OCI-LY1 (cell line): ENCODE data around the gene EBF3.

ENCODE experiments used
- H2AFZ ChIP-seq: fragments of 200-600 bp; sonication (generic), shearing (Covaris generic); 2 replicates; pipeline ENCODE4 v1.6.0; 2014; ENCODE audit warnings: antibody characterized with exemption, mild to moderate bottlenecking, low read length
- H3F3A ChIP-seq: fragments of 200-600 bp; sonication (generic), shearing (Covaris generic); 2 replicates; pipeline ENCODE4 v1.6.0; 2014; ENCODE audit warnings: mild to moderate bottlenecking, antibody characterized with exemption, low read length, moderate library complexity; ENCODE audit not compliant: insufficient read depth
- H3K27ac ChIP-seq: fragments of 200-600 bp; sonication (generic); 2 replicates; pipeline ENCODE4 v1.5.1; 2014; ENCODE audit warnings: low read length, mixed run types, mild to moderate bottlenecking, low read depth; ENCODE audit not compliant: poor library complexity, severe bottlenecking
- H3K27me3 ChIP-seq: fragments of 200-600 bp; sonication (generic); 2 replicates; pipeline ENCODE4 v1.6.0; 2014; ENCODE audit warnings: antibody characterized with exemption, mild to moderate bottlenecking, low read length, moderate library complexity; ENCODE audit not compliant: insufficient read depth
- H3K36me3 ChIP-seq: fragments of 200-600 bp; sonication (generic); 2 replicates; pipeline ENCODE4 v1.6.1; 2014; ENCODE audit warnings: mild to moderate bottlenecking, antibody characterized with exemption, low read length, moderate library complexity, mixed read lengths; ENCODE audit not compliant: insufficient read depth
- H3K4me1 ChIP-seq: fragments of 200-600 bp; sonication (generic); 2 replicates; pipeline ENCODE4 v1.5.1; 2014; ENCODE audit warnings: mild to moderate bottlenecking, low read length, moderate library complexity; ENCODE audit not compliant: insufficient read depth, severe bottlenecking
- H3K4me2 ChIP-seq: fragments of 200-600 bp; sonication (generic), shearing (Covaris generic); 2 replicates; pipeline ENCODE4 v1.6.1; 2014; ENCODE audit warnings: low read length
- H3K4me3 ChIP-seq: fragments of 200-600 bp; sonication (generic); 2 replicates; pipeline ENCODE4 v1.5.1; 2014; ENCODE audit warnings: low read length, low read depth, mild to moderate bottlenecking, mixed read lengths; ENCODE audit not compliant: poor library complexity, severe bottlenecking
- H3K79me2 ChIP-seq: fragments of 200-600 bp; shearing (Covaris generic); 2 replicates; pipeline ENCODE4 v1.6.1; 2016; ENCODE audit warnings: mixed run types, low read length, mixed read lengths; ENCODE audit not compliant: insufficient read depth
- H3K9ac ChIP-seq: fragments of 200-600 bp; sonication (generic), shearing (Covaris generic); 2 replicates; pipeline ENCODE4 v1.6.1; 2014; ENCODE audit warnings: mild to moderate bottlenecking, low read length, mixed read lengths
- H3K9me2 ChIP-seq: fragments of 200-600 bp; sonication (generic), shearing (Covaris generic); 2 replicates; pipeline ENCODE4 v1.6.1; 2014; ENCODE audit warnings: low read depth, mild to moderate bottlenecking, low read length, mixed read lengths
- H3K9me3 ChIP-seq: fragments of 200-600 bp; shearing (Covaris generic); 2 replicates; pipeline ENCODE4 v1.6.1; 2014; ENCODE audit warnings: low read length, mixed read lengths
- H4K20me1 ChIP-seq: fragments of 200-600 bp; sonication (generic), shearing (Covaris generic); 2 replicates; pipeline ENCODE4 v1.6.0; 2016; ENCODE audit warnings: mild to moderate bottlenecking, low read length; ENCODE audit not compliant: insufficient read depth
- CTCF ChIP-seq: fragments of 200-600 bp; sonication (generic), shearing (Covaris generic); IDR thresholded peaks from 2 replicates; pipeline ENCODE4 v1.5.1; 2017; ENCODE audit warnings: mild to moderate bottlenecking, antibody characterized with exemption, low read length, moderate library complexity, mixed read lengths
- EZH2 ChIP-seq: fragments of 200-600 bp; sonication (generic), shearing (Covaris generic); IDR thresholded peaks from 2 replicates; pipeline ENCODE4 v1.8.0; 2017; ENCODE audit warnings: borderline replicate concordance, mixed run types, mild to moderate bottlenecking, antibody characterized with exemption, low read length, moderate library complexity, mixed read lengths

The EBF3 gene

GRCh38 chr10:129969911-129970464, 5.9 kb upstream of the EBF3 start:
- H3K27ac ChIP-seq = no peak overlapping the region
- H3K4me3 ChIP-seq = no peak overlapping the region
- no peaks in the 10 kb centered on the region for H3K4me1 ChIP-seq
- no peaks in the 10 kb centered on the region for H3F3A ChIP-seq
- H3K79me2 ChIP-seq = no peaks in the 10 kb centered on the region
- no peak overlapping the region for H3K4me2 ChIP-seq
- no peaks in the 10 kb centered on the region for H3K9me2 ChIP-seq
- H2AFZ ChIP-seq = no peak overlapping the region
- H3K27me3 ChIP-seq = no peaks in the 10 kb centered on the region
- H3K9me3 ChIP-seq = no peaks in the 10 kb centered on the region
- TF ChIP-seq EZH2 (no peak), CTCF (no peak)
- no peak overlapping the region for H3K9ac ChIP-seq
- no peaks in the 10 kb centered on the region for H4K20me1 ChIP-seq
- H3K36me3 ChIP-seq = no peaks in the 10 kb centered on the region

GRCh38 chr10:129969184-129969910, 5.3 kb upstream of the EBF3 start:
- Histone ChIP-seq H3K9ac (no peak overlapping the region), H4K20me1 (no peaks in the 10 kb centered on the region), H3K9me2 (no peaks in the 10 kb centered on the region), H3K79me2 (no peaks in the 10 kb centered on the region), H2AFZ (no peak overlapping the region), H3K27me3 (no peaks in the 10 kb centered on the region), H3K27ac (no peak overlapping the region), H3F3A (no peaks in the 10 kb centered on the region), H3K9me3 (no peaks in the 10 kb centered on the region), H3K36me3 (no peaks in the 10 kb centered on the region), H3K4me1 (no peaks in the 10 kb centered on the region), H3K4me3 (no peak overlapping the region), H3K4me2 (no peak overlapping the region)
- no peak for TF ChIP-seq EZH2
- no peak for TF ChIP-seq CTCF

GRCh38 chr10:129968853-129969183, 4.7 kb upstream of the EBF3 start:
- no peak overlapping the region for H3K4me2 ChIP-seq
- H2AFZ ChIP-seq = no peak overlapping the region
- no peak overlapping the region for H3K9ac ChIP-seq
- H3K27me3 ChIP-seq = no peaks in the 10 kb centered on the region
- no peaks in the 10 kb centered on the region for H3K4me1 ChIP-seq
- H3K36me3 ChIP-seq = no peaks in the 10 kb centered on the region
- no peaks in the 10 kb centered on the region for H4K20me1 ChIP-seq
- H3K9me2 ChIP-seq = no peaks in the 10 kb centered on the region
- TF ChIP-seq CTCF = no peak
- TF ChIP-seq EZH2 = no peak
- no peaks in the 10 kb centered on the region for H3K9me3 ChIP-seq
- H3K4me3 ChIP-seq = no peak overlapping the region
- no peak overlapping the region for H3K27ac ChIP-seq
- no peaks in the 10 kb centered on the region for H3F3A ChIP-seq
- no peaks in the 10 kb centered on the region for H3K79me2 ChIP-seq
